HG03378 (cell line): Measurements from ENCODE around the gene VAMP4.
"Not testable (repeated sequence)": the region's sequence is repeated elsewhere in the genome, so short reads cannot be mapped to it uniquely, and the experiment has no call there.

Experiments
- ATAC-seq: cut with Tn5 transposase; IDR thresholded peaks from one replicate; pipeline ENCODE4 v1.9.1; 2021; ENCODE audit warnings: mild to moderate bottlenecking, moderate library complexity; ENCODE audit not compliant: unreplicated experiment

The VAMP4 gene

GRCh38 chr1:171753182-171753581 lies 11.3 kb upstream of the VAMP4 start:
- no peak for ATAC-seq

GRCh38 chr1:171751221-171751620 lies 9.4 kb upstream of the VAMP4 start:
- no peak for ATAC-seq

GRCh38 chr1:171748651-171749050 lies 6.8 kb upstream of the VAMP4 start:
- no peak for ATAC-seq

GRCh38 chr1:171744986-171745385 lies 3.1 kb upstream of the VAMP4 start:
- ATAC-seq = no peak

- ATAC-seq = no peak
Observed at GRCh38 chr1:171743081-171743870, 1.4 kb upstream of the VAMP4 start.

- no peak for ATAC-seq
Observed at GRCh38 chr1:171742577-171742922, 685 bp upstream of the VAMP4 start.

- peak; percentile 38 for ATAC-seq
Observed at GRCh38 chr1:171740987-171741871, 636 bp downstream of the VAMP4 start.

GRCh38 chr1:171740356-171740863 lies 1.5 kb downstream of the VAMP4 start:
- ATAC-seq = no peak

- no peak for ATAC-seq
Observed at GRCh38 chr1:171739656-171740055, 2.2 kb downstream of the VAMP4 start.

GRCh38 chr1:171738911-171739310 lies 3.0 kb downstream of the VAMP4 start:
- ATAC-seq = no peak

- ATAC-seq = no peak
Observed at GRCh38 chr1:171736196-171736595, 5.7 kb downstream of the VAMP4 start.

- no peak for ATAC-seq
Observed at GRCh38 chr1:171730052-171730451, 11.8 kb downstream of the VAMP4 start.

GRCh38 chr1:171727778-171728177 lies 14.1 kb downstream of the VAMP4 start:
- ATAC-seq = no peak

GRCh38 chr1:171723180-171723579 lies 18.7 kb downstream of the VAMP4 start:
- not testable (repeated sequence) for ATAC-seq

- no peak for ATAC-seq
Observed at GRCh38 chr1:171718848-171719247, 23.0 kb downstream of the VAMP4 start.

- no peak for ATAC-seq
Observed at GRCh38 chr1:171718216-171718615, 23.6 kb downstream of the VAMP4 start.

- ATAC-seq = no peak
Observed at GRCh38 chr1:171717062-171717718, 24.7 kb downstream of the VAMP4 start.

- ATAC-seq = no peak
Observed at GRCh38 chr1:171716616-171717015, 25.2 kb downstream of the VAMP4 start.

GRCh38 chr1:171715813-171716251 lies 26.0 kb downstream of the VAMP4 start:
- ATAC-seq = no peak

GRCh38 chr1:171712341-171712740 lies 29.5 kb downstream of the VAMP4 start:
- no peak for ATAC-seq

- ATAC-seq = no peak
Observed at GRCh38 chr1:171711643-171712042, 30.2 kb downstream of the VAMP4 start.
